Vagina (tissue), 2 donors: ENCODE data around the gene INPP5J.

Experiments
- CTCF ChIP-seq, 3 experiments: fragments of 450-650 bp in 2 of 3; fragments of 200-600 bp in 1 of 3; sonication (generic) in 1 of 3; IDR thresholded peaks; one replicate each; pipeline ENCODE4 v1.5.1; 2017 to 2019; ENCODE audit warnings: antibody characterized with exemption in 3 of 3, mild to moderate bottlenecking in 2 of 3, moderate library complexity in 2 of 3
- POLR2A ChIP-seq, 2 donors: fragments of 450-650 bp; IDR thresholded peaks; one replicate each; pipeline ENCODE4 v1.6.1; 2017; ENCODE audit warnings: antibody characterized with exemption in 2 of 2, mild to moderate bottlenecking in 2 of 2, moderate library complexity in 2 of 2
- POLR2AphosphoS5 ChIP-seq, 2 donors: sonication (generic); formaldehyde crosslinking; IDR thresholded peaks; one replicate each; pipeline ENCODE4 v1.9.0; 2017; ENCODE audit warnings: antibody characterized with exemption in 2 of 2, mild to moderate bottlenecking in 2 of 2, low read depth in 1 of 2; ENCODE audit not compliant: insufficient read depth in 1 of 2

GRCh38 chr22:31151872-31152271, 29.1 kb downstream of the INPP5J start:
- TF ChIP-seq POLR2AphosphoS5 (IDR thresholded peaks at IDR 0.05; ENCODE audit: insufficient read depth in 1 of 2, low read depth in 1 of 2): no peak
- TF ChIP-seq POLR2A (IDR thresholded peaks at IDR 0.05): no peak
- TF ChIP-seq CTCF (IDR thresholded peaks at IDR 0.05): no peak
